ENCODE results near the gene PDAP1. TPM values are rescaled to one million over a fixed set of nuclear protein-coding genes. Genes with fewer than 3 reads are reported as not detected.
"Not testable (repeated sequence)": the region's sequence is repeated elsewhere in the genome, so short reads cannot be mapped to it uniquely, and the experiment has no call there.

PDAP1 gene
- total RNA-seq, 1 donor from 2014 or later: 12.6 TPM

DNA sequence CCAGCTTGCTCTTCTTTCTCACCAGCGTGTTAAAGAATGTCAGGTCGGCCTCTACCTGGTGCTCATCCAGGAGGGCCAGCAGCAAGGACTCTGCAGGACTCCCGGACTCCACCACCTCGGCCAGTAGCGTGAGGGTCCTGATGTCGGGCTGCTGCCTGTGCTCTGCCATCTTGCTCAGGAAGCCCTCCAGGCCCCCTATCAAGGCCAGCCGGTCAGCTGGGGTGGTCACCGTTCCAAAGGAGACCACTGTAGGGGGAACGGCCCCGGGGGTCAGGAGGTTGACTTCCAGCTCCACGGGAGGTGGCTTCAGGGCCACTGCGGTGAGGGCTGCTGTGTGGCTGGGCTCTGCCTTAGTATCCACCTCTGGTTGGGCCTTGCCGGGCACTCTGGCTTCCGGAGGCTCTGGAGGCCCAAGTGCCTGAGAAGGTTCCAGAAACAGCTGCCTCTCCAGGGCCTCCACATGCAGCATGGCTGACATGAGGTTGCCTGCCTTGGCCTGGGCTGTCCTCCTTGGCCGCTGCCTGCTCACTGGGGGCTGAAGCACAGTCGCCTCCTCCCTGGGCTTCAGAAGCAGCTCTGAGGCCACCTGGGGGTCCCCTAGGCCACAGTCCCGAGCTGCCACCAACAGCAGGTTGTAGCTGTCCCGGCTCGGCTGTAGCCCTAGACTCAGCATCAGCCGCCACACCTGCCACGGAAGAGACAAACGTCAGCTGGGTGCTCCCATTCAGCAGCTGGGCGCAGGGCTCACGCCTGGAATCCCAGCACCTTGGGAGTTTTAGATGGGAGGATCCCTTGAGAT lies 16.7 kb upstream of the PDAP1 start:
- DNase-seq: no peak

DNA sequence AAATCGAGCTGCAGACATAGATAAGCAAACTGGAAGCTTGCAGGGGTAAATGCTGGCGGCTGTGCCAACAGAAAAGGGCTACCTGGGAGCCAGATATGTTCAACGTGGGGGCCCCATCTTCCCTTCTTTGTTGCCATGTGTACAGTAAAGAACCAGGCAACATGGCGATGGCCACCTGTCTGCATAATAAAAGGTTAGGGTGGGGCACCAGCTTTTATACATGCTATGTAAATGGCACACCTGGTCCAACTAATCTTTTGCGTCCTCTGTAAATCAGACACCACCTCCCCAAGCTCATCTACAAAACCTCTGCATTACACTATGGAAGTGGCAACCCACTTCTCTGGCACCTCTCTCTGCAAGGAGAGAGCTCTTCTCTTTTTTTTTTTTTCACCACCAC lies 14.2 kb upstream of the PDAP1 start:
- no peak for DNase-seq

DNA sequence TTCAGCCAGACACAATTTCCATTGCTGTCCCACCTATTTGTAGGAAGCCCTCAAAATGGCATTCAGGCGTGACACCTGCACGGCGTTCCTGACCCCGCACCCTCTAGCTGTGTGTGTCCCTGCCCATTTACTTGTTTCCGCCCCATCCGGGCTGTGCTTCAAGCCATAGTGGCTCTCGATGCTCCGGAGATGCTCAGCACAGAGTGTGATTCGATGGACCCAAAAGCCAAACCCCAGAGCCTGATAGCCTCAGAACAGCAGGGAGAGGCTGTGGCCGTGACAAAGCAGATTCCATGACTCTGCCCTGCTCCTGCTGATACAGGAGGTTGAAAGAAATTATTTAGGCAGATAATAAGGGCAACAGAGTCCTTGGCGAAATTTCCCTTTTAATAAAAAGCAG lies 13.8 kb upstream of the PDAP1 start:
- no peak for DNase-seq

DNA sequence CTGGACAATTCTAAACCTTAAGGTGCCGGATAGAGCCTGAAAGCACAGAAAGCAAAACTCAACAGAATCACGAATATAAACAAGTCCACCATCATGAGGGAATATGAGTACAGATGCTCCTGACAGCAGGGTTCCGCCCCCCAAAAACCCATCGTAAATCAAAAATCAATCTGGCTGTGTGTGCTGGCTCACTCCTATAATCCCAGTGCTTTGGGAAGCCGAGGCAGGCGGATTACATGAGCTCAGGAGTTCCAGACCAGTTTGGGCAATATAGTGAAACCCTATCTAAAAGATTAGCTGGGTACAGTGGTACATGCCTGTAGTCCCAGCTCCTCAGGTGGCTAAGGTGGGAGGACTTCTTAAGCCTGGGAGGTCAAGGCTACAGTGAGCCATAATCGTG lies 12.6 kb upstream of the PDAP1 start:
- no peak for DNase-seq

DNA sequence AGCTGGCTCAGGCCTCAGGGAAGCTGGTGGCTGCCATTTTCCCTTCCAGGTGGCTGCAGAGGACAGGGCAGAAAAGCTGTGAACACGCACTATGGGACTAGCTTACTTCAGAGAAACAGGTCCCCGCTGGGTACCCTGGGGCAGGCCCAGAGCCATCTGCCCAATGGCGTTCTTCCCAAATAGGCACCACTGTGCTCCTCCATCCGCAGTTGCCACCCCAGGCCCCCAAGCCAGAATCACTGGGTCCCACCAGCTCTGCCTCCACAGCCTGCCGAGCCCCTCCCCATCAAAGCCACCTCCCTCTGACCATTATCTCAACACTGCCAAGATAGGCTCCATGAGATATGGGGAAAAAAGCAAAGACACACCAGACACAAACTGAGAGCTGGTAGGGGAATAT lies 11.8 kb upstream of the PDAP1 start:
- DNase-seq: no peak

DNA sequence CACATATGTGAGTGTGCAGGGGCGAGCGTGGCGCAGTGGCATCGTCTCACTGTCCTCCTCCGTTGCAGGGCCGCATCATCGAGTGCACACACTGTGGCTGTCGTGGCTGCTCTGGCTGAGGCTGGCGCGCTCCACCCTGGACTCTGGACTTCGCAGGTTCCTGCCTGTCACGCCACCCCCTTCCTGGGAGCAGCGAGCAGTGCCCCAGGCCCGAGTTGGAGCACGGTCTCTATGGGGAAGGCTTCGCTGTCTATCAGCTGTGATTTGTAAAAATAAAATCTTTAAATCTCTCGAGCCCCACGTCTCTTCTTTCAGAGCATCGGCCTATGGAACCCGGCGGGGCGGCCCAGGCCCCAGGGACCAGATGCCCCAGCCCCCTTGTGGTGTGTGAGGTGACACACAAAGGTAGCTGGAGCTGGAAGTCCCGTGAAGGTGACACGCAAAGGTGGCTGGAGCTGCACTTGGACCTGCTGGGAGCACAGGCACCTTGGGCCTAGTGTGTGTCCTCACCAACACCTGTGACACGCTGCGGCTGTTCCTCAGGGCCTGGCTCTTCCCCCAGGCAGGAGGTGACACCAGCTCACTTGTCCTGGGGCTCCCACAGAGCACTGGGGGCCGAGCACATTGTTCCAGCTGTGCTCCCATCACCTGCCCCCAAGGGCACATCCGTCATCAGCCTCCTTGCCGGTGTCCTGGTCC lies 11.1 kb upstream of the PDAP1 start:
- no peak for DNase-seq

DNA sequence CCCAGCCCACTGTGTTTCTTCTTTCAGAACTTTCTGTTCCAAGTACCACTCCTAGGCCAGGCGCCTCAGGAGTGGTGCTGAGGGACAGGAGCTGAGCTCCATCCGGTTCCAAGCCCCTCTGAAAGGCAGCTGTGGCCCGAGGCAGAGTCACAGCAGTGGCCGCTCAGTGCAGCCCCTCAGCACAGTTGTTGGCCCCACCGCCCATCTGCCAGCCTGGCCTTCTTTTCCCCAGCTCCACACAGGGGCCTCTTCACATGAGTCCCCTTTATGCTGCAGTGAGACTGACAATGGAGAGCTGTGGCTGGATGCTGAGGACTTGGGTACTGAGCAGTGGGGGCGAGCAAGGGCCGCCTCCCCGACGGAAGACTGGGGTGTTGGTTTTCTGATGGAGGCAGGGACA lies 9.9 kb upstream of the PDAP1 start:
- no peak for DNase-seq

DNA sequence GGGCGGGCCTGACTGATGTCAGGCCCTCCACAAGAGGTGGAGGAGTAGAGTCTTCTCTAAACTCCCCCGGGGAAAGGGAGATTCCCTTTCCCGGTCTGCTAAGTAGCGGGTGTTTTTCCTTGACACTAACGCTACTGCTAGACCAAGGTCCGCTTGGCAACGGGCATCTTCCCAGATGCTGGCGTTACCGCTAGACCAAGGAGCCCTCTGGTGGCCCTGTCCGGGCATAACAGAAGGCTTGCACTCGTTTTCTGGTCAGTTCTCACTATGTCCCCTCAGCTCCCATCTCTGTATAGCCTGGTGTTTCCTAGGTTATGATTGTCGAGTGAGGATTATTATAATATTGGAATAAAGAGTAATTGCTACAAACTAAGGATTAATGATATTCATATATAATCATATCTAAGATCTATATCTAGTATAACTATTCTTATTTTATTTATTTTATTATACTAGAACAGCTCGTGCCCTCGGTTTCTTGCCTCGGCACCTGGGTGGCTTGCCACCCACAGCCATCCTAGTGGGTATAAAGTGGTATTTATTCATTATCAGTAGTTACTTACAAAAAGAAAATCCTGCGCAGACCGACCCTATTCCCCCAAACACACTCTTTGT lies 7.2 kb upstream of the PDAP1 start:
- DNase-seq: not testable (repeated sequence)

DNA sequence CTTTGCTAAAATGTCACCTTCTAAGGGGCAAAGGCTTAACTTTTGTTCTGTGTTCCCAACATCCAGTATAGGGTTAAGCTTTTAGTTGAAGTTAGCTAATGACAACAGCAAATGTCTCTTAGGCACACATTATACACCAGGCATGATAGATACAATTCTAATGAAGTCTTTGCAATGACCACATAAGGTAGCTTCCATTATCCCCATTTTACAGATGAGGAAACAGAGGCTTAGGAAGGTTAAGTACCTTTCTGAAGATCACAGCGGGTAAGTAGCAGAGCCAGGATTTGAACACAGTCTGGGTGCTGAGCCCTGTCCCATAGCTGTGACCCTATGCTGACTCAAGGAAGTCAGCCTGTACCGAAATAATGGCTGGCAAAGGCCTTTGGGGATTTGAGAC lies 2.2 kb upstream of the PDAP1 start:
- DNase-seq: no peak

DNA sequence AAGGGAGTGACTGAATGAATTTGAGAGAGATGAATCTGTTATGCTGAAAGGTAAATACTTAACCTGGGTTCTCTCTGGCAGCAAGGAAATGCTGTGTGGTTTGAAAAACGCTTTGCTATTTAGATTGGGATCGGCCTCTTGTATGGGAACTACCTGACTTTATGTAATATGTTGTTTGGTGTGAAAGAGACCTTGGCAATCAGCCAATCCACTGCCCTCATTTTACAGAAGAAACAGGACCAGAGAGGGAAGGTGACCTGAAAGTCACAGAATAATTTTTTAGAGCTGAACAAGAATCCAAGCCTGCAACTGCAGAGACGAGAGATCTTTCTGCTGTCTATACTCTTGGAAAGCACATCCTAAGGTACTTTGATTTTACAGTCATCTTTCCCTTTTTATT lies 1.4 kb upstream of the PDAP1 start:
- no peak for DNase-seq

DNA sequence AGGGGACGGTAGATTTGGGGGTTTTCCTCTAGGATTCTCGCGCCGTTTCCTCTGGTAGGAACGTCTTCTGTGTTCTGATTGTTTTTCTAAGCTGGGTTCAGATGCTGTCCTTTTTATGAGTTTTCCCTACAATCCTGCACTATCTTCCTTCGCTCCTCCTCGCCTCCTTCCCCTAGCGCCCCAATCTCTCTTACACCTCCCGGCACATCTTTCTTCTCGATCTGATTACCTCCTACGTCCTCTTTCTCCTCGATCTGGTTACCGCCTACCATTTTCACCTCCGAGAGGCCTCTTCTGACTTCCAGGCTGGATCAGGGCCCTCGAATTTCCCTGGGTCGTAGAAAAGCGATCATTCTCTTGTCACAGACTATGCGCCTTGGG lies 785 bp upstream of the PDAP1 start:
- DNase-seq: no peak

DNA sequence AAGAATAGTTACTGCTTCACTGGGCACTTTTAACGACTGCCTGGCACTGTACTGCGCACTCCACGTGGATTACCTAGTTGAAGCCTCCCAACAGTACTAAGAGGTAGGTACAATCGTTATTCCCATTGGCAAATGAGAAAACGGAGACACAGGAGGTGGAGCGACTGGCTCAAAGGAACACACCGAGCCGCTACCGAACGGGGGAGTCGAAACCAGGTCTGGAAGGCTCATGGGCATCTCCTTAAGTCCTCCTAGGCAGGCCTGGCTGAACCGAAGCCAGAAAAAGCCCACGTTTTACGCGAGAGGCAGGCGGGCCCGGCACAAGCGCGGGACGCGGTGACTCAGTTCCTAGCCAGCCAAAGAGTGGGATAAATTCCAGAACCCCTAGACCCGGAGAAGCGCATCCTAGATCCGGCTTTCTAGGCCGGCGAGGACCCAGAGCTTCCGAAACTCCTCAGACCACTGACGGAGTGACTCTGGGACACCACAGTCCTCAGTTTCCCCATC lies 472 bp downstream of the PDAP1 start:
- peak; percentile 57 for DNase-seq

DNA sequence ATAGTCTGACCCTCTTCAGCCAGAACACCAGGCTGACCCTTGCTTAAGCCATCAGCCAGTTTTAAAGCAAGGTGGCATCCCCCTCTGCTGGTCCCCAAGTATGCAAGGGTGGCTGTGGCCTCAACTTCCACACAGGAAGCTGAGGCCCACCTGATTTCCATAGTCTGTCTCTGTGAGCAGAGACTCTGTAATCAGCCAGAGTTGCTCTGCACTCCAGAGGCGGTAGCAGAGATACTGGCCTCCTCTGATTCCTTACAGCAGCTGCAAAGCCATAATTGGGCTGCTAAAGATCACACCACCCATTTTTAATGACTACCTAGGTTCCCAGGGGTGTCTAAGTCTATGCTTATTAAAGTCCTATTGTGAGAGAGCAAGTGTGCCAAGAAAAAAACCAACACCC lies 1.8 kb downstream of the PDAP1 start:
- no peak for DNase-seq

DNA sequence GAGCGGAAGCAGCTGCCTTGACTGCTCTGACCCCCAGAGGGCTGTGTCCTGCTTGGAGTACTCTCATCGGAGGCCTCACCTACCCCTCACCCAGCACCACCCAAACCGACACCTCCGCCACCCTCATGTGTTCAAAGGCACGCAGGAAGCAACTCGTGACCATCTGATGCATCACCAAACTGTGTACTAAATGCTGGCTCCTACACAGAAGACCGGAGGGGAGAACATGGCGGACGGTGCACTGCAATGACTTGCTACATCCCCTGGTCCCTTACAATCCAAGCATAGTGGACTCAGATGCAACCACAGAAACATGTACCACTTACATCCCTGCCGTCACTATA lies 3.4 kb downstream of the PDAP1 start:
- DNase-seq: no peak

DNA sequence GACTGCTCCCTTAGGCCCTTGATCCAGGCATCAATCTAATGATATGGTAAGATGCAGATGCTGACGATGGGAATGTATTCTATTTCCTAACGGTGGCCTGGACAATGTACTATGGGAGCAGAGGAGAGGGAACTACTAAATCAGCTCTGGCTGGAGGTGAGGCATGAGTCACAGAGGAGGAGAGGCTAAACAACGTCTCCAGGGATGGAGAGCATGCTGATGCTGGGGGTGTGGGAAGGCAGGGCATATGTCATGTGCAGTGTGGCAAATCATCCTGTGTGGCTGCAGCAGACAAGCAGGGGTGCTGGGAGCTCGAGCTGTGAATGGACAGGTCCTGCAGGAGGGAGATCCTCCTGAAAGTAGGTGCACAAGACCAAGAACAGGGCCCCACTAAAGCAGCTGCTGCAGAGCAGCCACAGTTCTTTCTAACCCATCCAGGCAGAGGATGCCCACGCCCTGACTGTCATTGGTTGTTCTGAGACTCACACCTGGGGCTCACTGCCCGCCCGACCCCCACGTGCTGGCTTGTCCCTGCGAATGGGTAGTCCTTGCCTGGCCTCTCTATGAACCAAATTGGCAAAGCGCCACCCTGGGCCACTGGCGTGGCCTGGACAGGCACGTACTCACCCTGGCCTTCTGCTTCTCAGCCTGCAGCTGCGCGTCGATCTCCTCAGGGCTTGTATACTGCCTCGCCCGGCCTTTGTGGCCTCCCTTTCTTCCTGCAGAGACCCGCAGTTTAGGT lies 4.0 kb downstream of the PDAP1 start:
- no peak for DNase-seq

DNA sequence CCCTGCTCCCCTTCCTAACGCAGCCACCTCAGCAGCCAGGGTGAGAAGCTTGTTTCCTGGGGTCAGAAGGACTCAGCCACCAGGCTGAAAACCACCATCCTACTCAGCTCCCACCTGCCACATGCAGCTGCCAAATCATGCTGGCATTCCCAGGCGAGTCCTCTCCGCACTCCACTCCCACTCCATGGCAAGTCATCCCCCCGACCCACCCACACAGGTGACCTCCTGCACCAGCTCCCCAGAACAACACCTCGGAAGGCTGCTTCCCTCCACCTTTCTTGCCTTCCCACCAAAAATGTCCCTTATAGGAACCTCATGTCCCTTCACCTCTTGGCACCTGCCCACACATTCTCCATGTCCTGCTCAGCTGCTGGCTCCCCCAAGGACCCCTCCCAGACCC lies 4.6 kb downstream of the PDAP1 start:
- no peak for DNase-seq

DNA sequence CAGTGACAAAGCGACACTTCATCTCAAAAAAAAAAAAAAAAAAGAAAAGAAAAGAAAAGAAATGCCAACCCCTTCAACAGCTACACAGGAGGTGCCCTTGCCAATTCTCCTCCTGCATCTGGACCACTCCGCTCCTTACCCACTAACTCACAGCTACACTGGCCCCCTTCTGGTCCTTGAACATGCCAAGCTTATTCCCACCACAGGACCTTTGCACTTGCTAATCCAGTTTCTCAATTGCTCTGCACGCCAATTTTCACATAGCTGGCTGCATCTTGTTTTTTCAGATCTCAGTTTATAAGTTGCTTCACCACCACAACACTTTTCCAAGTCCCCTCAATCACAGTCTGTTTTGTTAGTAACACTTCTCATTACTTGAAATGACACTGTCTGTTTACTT lies 5.5 kb downstream of the PDAP1 start:
- DNase-seq: no peak

DNA sequence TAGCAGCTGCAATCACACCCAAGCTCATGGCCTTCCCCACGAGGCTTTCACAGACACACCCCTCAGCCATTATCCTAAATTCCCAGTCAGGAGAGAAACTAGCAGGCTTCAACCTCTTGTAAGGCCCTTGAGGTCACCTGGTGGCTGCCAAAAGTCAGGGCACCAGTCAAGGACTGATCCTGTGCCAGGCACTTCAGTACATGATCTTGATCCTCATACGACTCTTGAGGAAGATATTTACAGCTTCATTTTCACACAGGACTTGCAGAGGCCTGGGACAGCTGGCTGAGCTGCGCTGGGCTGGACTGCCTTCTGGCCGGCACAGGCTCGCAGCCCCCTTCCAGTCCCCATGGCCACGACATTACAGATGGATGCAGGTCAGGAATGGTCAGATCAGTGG lies 8.8 kb downstream of the PDAP1 start:
- no peak for DNase-seq

DNA sequence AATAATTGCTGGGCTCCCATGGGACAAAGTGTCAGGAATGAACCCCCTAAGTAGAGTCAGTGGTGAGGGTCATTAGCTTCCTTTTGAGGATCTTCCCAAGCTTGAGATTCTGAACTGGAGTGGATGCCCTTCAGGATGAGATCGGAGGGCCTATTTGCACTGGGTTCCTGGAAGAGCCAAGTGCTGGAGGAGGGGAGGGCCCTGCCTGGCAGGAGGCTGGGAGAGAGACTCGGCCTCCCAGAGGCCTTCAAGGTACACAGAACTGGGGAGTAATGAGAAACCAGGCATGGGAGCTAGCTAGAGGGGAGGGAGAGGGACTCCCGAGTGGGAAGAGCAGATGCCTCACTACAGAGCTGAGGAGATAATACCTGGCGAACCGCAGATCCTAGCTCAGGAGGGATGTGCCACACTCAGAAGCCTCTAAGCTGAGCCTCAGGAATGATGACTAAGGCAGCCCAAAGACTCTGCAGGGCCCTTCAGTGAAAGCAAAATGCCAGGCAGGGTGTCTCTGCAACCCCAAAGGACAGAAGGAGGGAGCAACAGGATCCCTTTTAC lies 9.4 kb downstream of the PDAP1 start:
- DNase-seq: no peak

DNA sequence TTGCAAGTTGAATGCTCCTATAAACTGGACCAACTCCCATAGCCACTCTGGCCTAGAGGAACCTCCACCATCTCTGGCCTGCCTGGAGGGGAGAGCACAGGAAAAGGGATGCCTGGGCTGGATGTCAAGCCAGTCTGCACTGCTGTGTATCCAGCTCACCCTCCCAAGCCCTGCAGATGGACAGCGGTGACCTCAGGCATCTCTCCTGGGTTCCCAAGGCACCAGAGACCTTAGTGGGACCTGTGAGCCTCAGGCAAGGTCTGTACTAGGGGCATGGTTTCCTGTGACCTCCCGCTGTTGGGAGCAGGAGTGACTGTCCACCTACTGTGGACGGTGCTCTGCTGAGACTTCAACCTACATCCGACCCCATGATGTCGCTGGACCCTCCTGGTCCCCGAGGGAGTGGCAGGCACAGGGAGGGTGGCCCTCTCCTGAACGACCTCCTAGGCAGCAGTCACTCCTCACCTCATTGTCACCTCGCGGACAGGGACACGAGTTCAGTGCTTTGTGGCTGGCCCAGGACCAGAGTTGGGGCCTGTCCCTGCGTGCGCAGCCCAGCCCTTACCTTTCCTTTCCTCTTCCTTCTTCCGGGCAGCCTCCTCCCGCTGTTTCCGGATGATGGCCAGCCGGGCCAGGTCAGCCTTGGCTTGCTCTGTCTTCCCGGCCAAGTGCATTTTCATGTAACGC lies 11.0 kb downstream of the PDAP1 start:
- DNase-seq: no peak

DNA sequence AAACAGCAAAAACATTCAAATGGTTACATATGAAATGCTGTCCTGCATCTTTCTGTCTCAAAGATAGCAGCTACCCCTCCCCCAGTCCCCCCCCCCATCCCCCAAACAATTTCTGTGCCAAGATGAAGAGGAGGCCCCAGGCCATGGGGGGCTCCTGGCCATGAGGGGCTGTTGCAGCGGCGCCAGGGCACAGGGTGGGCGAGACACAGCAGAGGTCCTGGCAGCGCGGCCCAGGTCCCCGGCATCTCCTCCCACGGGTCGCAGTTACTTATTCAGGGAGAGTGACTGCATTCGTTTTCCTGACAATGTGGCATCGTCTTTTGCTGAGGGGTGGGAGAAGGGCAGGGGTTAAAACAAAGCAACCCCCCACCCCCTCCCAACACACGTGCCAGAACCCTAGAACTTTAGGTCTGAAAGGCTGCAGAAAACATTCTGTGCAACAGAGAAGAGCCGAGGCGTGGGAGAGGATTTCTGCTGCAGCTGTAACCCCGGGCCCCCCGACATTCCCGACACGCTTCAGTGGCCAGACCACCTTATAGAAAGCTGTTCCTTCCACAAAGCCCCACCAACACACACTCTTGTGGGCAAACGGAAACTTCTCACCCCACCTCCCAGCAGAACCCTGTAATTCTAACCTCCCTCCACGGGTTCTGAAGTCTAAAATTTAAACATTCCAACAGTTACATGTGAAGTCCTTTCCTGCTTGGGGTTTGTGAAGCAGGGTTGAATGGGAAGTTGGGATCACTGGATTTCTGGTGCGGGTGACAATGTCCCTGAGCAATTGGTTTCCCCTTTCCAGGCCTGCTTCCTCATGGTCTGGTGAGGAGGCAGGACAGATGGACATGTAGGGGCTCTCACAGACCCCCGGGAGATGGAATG lies 11.7 kb downstream of the PDAP1 start:
- no peak for DNase-seq
